Thyroid gland (tissue), 4 donors: ENCODE results near the gene ATXN1. TPM values are rescaled to one million over a fixed set of nuclear protein-coding genes. Genes with fewer than 3 reads are reported as not detected.

Experiments used
- DNase-seq, 2 donors: peaks; one replicate each; pipeline ENCODE4 v3.0.0-alpha.2; 2019
- H3K27ac ChIP-seq, 3 donors: fragments of 200-600 bp; sonication (generic); 1 replicate in 2 of 3; 2 replicates in 1 of 3; pipeline ENCODE4 v1.5.1; 2016 to 2019; ENCODE audit warnings: mild to moderate bottlenecking in 1 of 3, moderate library complexity in 1 of 3
- H3K27me3 ChIP-seq: fragments of 200-600 bp; sonication (generic); one replicate; pipeline ENCODE4 v1.5.1; 2019
- H3K36me3 ChIP-seq, 2 donors: fragments of 200-600 bp; sonication (generic); one replicate each; pipeline ENCODE4 v1.5.1; 2016 to 2019
- H3K4me1 ChIP-seq, 2 donors: fragments of 200-600 bp; sonication (generic); one replicate each; pipeline ENCODE4 v1.5.1; 2017 to 2019
- H3K4me3 ChIP-seq, 3 donors: fragments of 200-600 bp; sonication (generic); replicated peaks in 1 of 3; 1 replicate in 2 of 3; 2 replicates in 1 of 3; pipeline ENCODE4 v1.5.1; 2016; ENCODE audit warnings: mild to moderate bottlenecking in 1 of 3
- H3K9me3 ChIP-seq: fragments of 200-600 bp; sonication (generic); one replicate; pipeline ENCODE4 v1.5.1; 2017
- CTCF ChIP-seq, 6 experiments: fragments of 200-600 bp in 3 of 6; fragments of 450-650 bp in 3 of 6; sonication (generic) in 3 of 6; IDR thresholded peaks; one replicate each; pipeline ENCODE4 v1.5.1; 2016 to 2019; ENCODE audit warnings: antibody characterized with exemption in 6 of 6, mild to moderate bottlenecking in 2 of 6, inconsistent platforms in 1 of 6, moderate library complexity in 1 of 6
- POLR2A ChIP-seq, 2 donors: fragments of 450-650 bp; IDR thresholded peaks; one replicate each; pipeline ENCODE4 v1.6.1; 2017; ENCODE audit warnings: antibody characterized with exemption in 2 of 2, mild to moderate bottlenecking in 2 of 2, moderate library complexity in 1 of 2
- WGBS, 2 donors: methylation state at CpG; one replicate each; pipeline ENCODE4 v1.1.5; 2017; 5-methylcytosine and 5-hydroxymethylcytosine counted together
- intact Hi-C: fragments of 100-400 bp; cut with DNase I; formaldehyde crosslinking; loops from one replicate; pipeline ENCODE4 v1.15.1; 2023
- total RNA-seq, 4 donors: library from RNA; depleted of rRNA; stranded (reverse); fragments of >200 nt; gene quantifications; one replicate each; pipeline ENCODE4 v1.2.3, GENCODE V29; 2016

The ATXN1 gene
- total RNA-seq, 4 donors from 2014 or later: 62.1 to 88.1 (median 83.0) TPM

- H3K9me3 ChIP-seq: no peaks in the 10 kb centered on the region
- intact Hi-C loops: no loop called here
- H3K4me1 ChIP-seq: no peaks in the 10 kb centered on the region
- no peak overlapping the region for H3K27ac ChIP-seq
- no peaks in the 10 kb centered on the region for H3K36me3 ChIP-seq
- DNase-seq: no peak
- WGBS, 2 donors: 93 to 97% methylated on average over 2 of the region's 2 CpGs
- H3K4me3 ChIP-seq: no peak overlapping the region
- TF ChIP-seq CTCF (IDR thresholded peaks at IDR 0.05): no peak
- TF ChIP-seq POLR2A (IDR thresholded peaks at IDR 0.05): no peak
- H3K27me3 ChIP-seq: no peaks in the 10 kb centered on the region
These were observed 509.6 kb downstream of the ATXN1 start for GRCh38 chr6:16251706-16252105.

GRCh38 chr6:16249971-16250370, 511.3 kb downstream of the ATXN1 start:
- Histone ChIP-seq H3K27ac (no peak overlapping the region), H3K27me3 (no peaks in the 10 kb centered on the region), H3K9me3 (no peaks in the 10 kb centered on the region), H3K4me1 (peaks cover 0 to 6% of the 10 kb centered on the region in 2 donors), H3K4me3 (no peak overlapping the region), H3K36me3 (no peaks in the 10 kb centered on the region)
- WGBS, 2 donors: 88 to 100% methylated on average over 1 of the region's 1 CpG
- no peak for TF ChIP-seq POLR2A (IDR thresholded peaks at IDR 0.05)
- no peak for TF ChIP-seq CTCF (IDR thresholded peaks at IDR 0.05)
- intact Hi-C loops: no loop called here
- no peak for DNase-seq
